HUES48 (cell line): ENCODE measurements around the gene CRYL1.

Source experiments
- H3K27ac ChIP-seq: one replicate; pipeline ENCODE4 v1.7.0; 2013; ENCODE audit warnings: low read depth, low read length, inconsistent platforms
- H3K27me3 ChIP-seq: 2 replicates; pipeline ENCODE4 v1.6.1; 2013; ENCODE audit warnings: mild to moderate bottlenecking, low read length; ENCODE audit not compliant: control insufficient read depth, insufficient read depth
- H3K36me3 ChIP-seq: 2 replicates; pipeline ENCODE4 v1.6.1; 2013; ENCODE audit warnings: low read length; ENCODE audit not compliant: control insufficient read depth, insufficient read depth
- H3K4me1 ChIP-seq: 2 replicates; pipeline ENCODE4 v1.6.1; 2013; ENCODE audit warnings: mild to moderate bottlenecking, low read length; ENCODE audit not compliant: control insufficient read depth, insufficient read depth
- H3K4me3 ChIP-seq: 2 replicates; pipeline ENCODE4 v1.5.1; 2013; ENCODE audit warnings: mild to moderate bottlenecking, low read depth, low read length
- H3K9ac ChIP-seq: 2 replicates; pipeline ENCODE4 v1.6.1; 2013; ENCODE audit warnings: mild to moderate bottlenecking, low read depth, low read length, moderate library complexity
- H3K9me3 ChIP-seq: 2 replicates; pipeline ENCODE4 v1.6.1; 2013; ENCODE audit warnings: low read length; ENCODE audit not compliant: control insufficient read depth, insufficient read depth

The CRYL1 gene

GRCh38 chr13:20525601-20526544 is at the start of gene CRYL1:
CRYL1 (minus strand) TSS chr13:20525857; CDS start chr13:20525794, 63 bp downstream.
- Histone ChIP-seq H3K9ac (peak within 1 kb of the TSS; percentile 27; the same call in 1 of the 2 replicates), H3K27ac (no peak within 1 kb of the TSS), H3K36me3 (no peaks in the 10 kb centered on the region), H3K4me3 (peak within 1 kb of the TSS; percentile 74), H3K9me3 (no peaks in the 10 kb centered on the region), H3K4me1 (peaks cover 12% of the 10 kb centered on the region), H3K27me3 (peaks cover 43% of the 10 kb centered on the region)

- Histone ChIP-seq H3K4me3 (no peak overlapping the region), H3K27me3 (no peaks in the 10 kb centered on the region), H3K9ac (no peak overlapping the region), H3K36me3 (no peaks in the 10 kb centered on the region), H3K9me3 (no peaks in the 10 kb centered on the region; the same call in 1 of the 2 replicates), H3K27ac (no peak overlapping the region), H3K4me1 (no peaks in the 10 kb centered on the region)
Measured at GRCh38 chr13:20573636-20574035, 48.0 kb upstream of the CRYL1 start.

GRCh38 chr13:20573186-20573585 is 47.5 kb upstream of the CRYL1 start:
- no peak overlapping the region for H3K4me3 ChIP-seq
- no peaks in the 10 kb centered on the region for H3K36me3 ChIP-seq
- H3K9me3 ChIP-seq: no peaks in the 10 kb centered on the region; the same call in 1 of the 2 replicates
- no peak overlapping the region for H3K27ac ChIP-seq
- no peaks in the 10 kb centered on the region for H3K27me3 ChIP-seq
- H3K9ac ChIP-seq: no peak overlapping the region
- H3K4me1 ChIP-seq: no peaks in the 10 kb centered on the region

- Histone ChIP-seq H3K36me3 (no peaks in the 10 kb centered on the region), H3K9me3 (no peaks in the 10 kb centered on the region)
Measured at GRCh38 chr13:20571676-20572075, 46.0 kb upstream of the CRYL1 start.

GRCh38 chr13:20570517-20570916 is 44.9 kb upstream of the CRYL1 start:
- Histone ChIP-seq H3K4me3 (no peak overlapping the region), H3K36me3 (no peaks in the 10 kb centered on the region), H3K9ac (no peak overlapping the region), H3K9me3 (peaks cover 3% of the 10 kb centered on the region; the same call in 1 of the 2 replicates), H3K4me1 (no peaks in the 10 kb centered on the region), H3K27ac (no peak overlapping the region), H3K27me3 (no peaks in the 10 kb centered on the region)

More at GRCh38 chr13:20571676-20572075, 46.0 kb upstream of the CRYL1 start:
- Histone ChIP-seq H3K27ac (no peak overlapping the region), H3K27me3 (no peaks in the 10 kb centered on the region), H3K4me1 (no peaks in the 10 kb centered on the region), H3K4me3 (no peak overlapping the region), H3K9ac (no peak overlapping the region)

GRCh38 chr13:20567881-20568528 is 42.3 kb upstream of the CRYL1 start:
- Histone ChIP-seq H3K36me3 (no peaks in the 10 kb centered on the region), H3K4me3 (peak overlapping the region; percentile 92), H3K27ac (peak overlapping the region; percentile 90), H3K4me1 (no peaks in the 10 kb centered on the region), H3K27me3 (no peaks in the 10 kb centered on the region), H3K9ac (0 out of 2 replicates have a peak overlapping the region, but pooled peaks have one; percentile 64), H3K9me3 (peaks cover 15% of the 10 kb centered on the region)

GRCh38 chr13:20566898-20567874 is 41.5 kb upstream of the CRYL1 start, which contains the start of gene IFT88:
IFT88 (plus strand) TSS chr13:20567157; CDS start chr13:20574386, 7,229 bp downstream.
- Histone ChIP-seq H3K4me3 (peak within 1 kb of the TSS; percentile 92), H3K27me3 (no peaks in the 10 kb centered on the region), H3K9ac (peak within 1 kb of the TSS; percentile 64), H3K27ac (peak within 1 kb of the TSS; percentile 90), H3K4me1 (no peaks in the 10 kb centered on the region), H3K9me3 (peaks cover 15% of the 10 kb centered on the region), H3K36me3 (no peaks in the 10 kb centered on the region)

GRCh38 chr13:20566468-20566897 is 40.8 kb upstream of the CRYL1 start:
- Histone ChIP-seq H3K27ac (peak overlapping the region; percentile 90), H3K9ac (peak overlapping the region; percentile 61), H3K9me3 (peaks cover 15% of the 10 kb centered on the region), H3K36me3 (no peaks in the 10 kb centered on the region), H3K4me3 (peak overlapping the region; percentile 92), H3K27me3 (no peaks in the 10 kb centered on the region), H3K4me1 (no peaks in the 10 kb centered on the region)

- no peaks in the 10 kb centered on the region for H3K4me1 ChIP-seq
- no peak overlapping the region for H3K27ac ChIP-seq
- H3K4me3 ChIP-seq: no peak overlapping the region
- no peaks in the 10 kb centered on the region for H3K36me3 ChIP-seq
- H3K9ac ChIP-seq: no peak overlapping the region
- no peaks in the 10 kb centered on the region for H3K27me3 ChIP-seq
- H3K9me3 ChIP-seq: peaks cover 15% of the 10 kb centered on the region
Measured at GRCh38 chr13:20565115-20565736, 39.6 kb upstream of the CRYL1 start.

- no peaks in the 10 kb centered on the region for H3K36me3 ChIP-seq
- no peaks in the 10 kb centered on the region for H3K27me3 ChIP-seq
- peaks cover 15% of the 10 kb centered on the region for H3K9me3 ChIP-seq
- no peak overlapping the region for H3K27ac ChIP-seq
- H3K4me1 ChIP-seq: no peaks in the 10 kb centered on the region
- H3K4me3 ChIP-seq: no peak overlapping the region
- H3K9ac ChIP-seq: no peak overlapping the region
Measured at GRCh38 chr13:20561741-20562140, 36.1 kb upstream of the CRYL1 start.
